ENCODE results near the gene PTPRN2. TPM values are rescaled to one million over a fixed set of nuclear protein-coding genes. Genes with fewer than 3 reads are reported as not detected.

PTPRN2 gene
- polyA plus RNA-seq, 3 donors from 2014 or later = 1.9 to 3.7 (median 2.2) TPM

DNA sequence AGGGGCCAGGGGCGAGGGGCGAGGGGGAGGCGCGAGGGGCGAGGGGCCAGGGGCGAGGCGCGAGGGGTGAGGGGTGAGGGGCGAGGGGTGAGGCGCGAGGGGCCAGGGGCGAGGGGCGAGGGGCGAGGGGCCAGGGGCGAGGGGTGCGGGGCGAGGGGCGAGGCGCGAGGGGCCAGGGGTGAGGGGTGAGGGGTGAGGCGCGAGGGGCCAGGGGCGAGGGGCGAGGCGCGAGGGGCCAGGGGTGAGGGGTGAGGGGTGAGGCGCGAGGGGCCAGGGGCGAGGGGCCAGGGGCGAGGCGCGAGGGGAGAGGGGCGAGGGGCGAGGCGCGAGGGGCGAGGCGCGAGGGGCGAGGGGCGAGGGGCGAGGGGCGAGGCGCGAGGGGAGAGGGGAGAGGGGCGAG, 192.3 kb downstream of the PTPRN2 start:
- Mint-ChIP-seq H3K27me3 (ENCODE audit: low read depth in 3 of 3) (peaks cover 0 to 5% (median 4%) of the 10 kb centered on the region in 3 donors), H3K4me1 (no peaks in the 10 kb centered on the region)

DNA sequence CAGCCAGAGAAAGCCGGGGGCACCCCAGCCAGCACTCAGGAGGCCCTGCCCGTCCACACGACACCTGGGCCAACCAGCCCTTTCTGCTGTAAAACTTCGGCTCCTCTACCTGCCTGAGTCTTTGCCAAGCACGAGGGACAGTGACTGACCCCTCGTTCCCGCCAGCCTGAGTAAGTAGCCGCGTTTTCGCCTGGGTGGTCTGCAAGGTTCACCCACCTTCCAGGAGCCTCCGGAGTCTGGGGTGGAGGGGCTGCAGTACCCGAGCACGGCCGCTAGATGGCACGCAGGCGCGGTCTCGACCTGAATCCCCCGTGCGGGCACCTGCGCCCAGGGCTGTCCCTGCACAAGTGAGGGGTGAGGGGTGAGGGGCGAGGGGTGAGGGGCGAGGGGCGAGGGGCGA, 192.7 kb downstream of the PTPRN2 start:
- DNase-seq = peak in 1 of 3 donors; percentile 4

More for the DNA sequence above, 192.3 kb downstream of the PTPRN2 start:
- no peak overlapping the region for H3K27ac Mint-ChIP-seq
- H3K36me3 Mint-ChIP-seq = no peaks in the 10 kb centered on the region
- H3K9me3 Mint-ChIP-seq = peaks cover 0 to 4% (median 0%) of the 10 kb centered on the region in 6 donors
- H3K4me3 Mint-ChIP-seq = no peak overlapping the region
- DNase-seq = no peak

DNA sequence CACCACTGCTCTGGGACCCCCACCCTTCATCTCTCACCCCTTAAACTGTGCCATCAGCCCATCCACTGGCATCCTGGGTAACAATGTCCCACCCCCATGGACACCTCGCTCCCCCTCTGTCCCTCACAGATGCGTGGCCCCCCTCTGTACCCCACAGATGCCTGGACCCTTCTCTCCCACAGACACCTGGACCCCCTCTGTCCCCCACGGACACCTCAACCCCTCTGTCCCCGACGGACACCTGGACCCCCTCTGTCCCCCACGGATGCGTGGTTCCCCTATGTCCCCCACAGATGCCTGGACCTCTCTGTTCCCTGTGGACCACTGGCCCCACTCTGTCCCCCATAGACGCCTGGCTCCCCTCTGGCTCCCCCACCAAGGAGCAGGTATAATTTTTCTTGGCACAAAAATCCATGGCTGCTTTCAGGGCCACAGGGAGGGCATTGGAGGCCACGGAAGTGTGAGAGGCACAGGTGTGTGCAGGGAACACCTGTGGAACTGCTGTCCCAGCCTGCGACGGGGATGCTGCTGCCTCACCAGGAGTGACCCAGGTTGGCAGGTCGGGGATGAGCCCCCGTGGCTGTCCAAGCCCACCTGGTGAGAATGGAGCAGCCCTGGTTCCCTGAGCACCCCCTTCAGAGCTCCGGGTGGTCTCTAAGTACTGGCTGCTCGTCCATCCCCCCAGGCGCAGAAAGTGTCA, 193.5 kb downstream of the PTPRN2 start:
- H3K4me1 Mint-ChIP-seq = no peaks in the 10 kb centered on the region
- H3K36me3 Mint-ChIP-seq = no peaks in the 10 kb centered on the region
- H3K9me3 Mint-ChIP-seq = peaks cover 0 to 2% (median 0%) of the 10 kb centered on the region in 6 donors

More for the DNA sequence above, 192.7 kb downstream of the PTPRN2 start:
- Mint-ChIP-seq H3K27me3 (ENCODE audit: low read depth in 3 of 3) (peaks cover 0 to 4% (median 2%) of the 10 kb centered on the region in 3 donors), H3K4me3 (no peak overlapping the region), H3K36me3 (no peaks in the 10 kb centered on the region), H3K9me3 (peaks cover 0 to 2% (median 0%) of the 10 kb centered on the region in 6 donors), H3K4me1 (no peaks in the 10 kb centered on the region), H3K27ac (no peak overlapping the region)

DNA sequence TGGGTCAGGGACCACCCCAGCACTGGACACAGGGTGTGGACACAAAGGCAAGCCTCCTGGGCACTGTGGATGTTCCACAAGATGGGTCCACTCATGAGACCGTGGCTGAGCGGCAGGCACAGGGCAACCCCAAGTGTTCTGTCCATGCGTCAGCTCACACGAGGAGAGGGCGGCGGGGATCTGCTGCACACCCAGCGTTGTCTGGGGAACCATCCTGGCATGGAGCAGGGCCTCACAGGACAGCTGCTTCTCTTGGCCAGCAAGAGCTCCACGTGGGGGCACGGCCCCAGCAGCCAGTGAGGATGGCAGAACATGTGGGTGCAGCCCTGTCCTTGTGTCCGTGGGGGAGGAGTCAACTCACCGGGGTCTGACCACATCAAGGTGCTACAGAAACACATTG, 195.4 kb downstream of the PTPRN2 start:
- Mint-ChIP-seq H3K36me3 (no peaks in the 10 kb centered on the region), H3K27me3 (ENCODE audit: low read depth in 3 of 3) (peaks cover 0 to 7% (median 0%) of the 10 kb centered on the region in 3 donors), H3K4me3 (no peak overlapping the region), H3K9me3 (no peaks in the 10 kb centered on the region), H3K27ac (no peak overlapping the region), H3K4me1 (no peaks in the 10 kb centered on the region)
- no peak for DNase-seq

More for the DNA sequence above, 193.5 kb downstream of the PTPRN2 start:
- Mint-ChIP-seq H3K4me3 (no peak overlapping the region), H3K27ac (no peak overlapping the region), H3K27me3 (ENCODE audit: low read depth in 3 of 3) (peaks cover 0 to 2% (median 2%) of the 10 kb centered on the region in 3 donors)
- no peak for DNase-seq

DNA sequence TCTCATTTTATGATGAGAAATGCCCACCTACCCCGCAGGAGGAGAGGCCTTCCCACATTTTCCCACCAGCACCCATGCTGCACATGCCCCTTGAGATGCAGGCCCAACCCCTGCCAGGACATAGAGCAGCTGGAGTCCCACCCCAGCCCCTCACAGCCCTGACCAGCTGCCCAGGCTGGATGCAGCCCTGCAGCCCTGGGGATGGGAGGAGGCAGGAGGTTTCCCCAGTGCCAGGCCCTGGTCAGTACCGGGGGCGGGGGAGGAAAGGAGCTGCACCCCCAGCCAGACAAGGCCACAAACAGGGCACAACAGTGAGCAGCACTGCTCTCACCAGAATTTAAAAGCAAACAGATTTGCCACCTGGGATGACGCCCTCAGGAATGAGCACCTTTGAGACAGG, 196.1 kb downstream of the PTPRN2 start:
- no peaks in the 10 kb centered on the region for H3K4me1 Mint-ChIP-seq
- H3K9me3 Mint-ChIP-seq = no peaks in the 10 kb centered on the region
- H3K4me3 Mint-ChIP-seq = no peak overlapping the region
- H3K27ac Mint-ChIP-seq = no peak overlapping the region
- no peak for DNase-seq
- peaks cover 0 to 7% (median 0%) of the 10 kb centered on the region in 3 donors for H3K27me3 Mint-ChIP-seq (ENCODE audit: low read depth in 3 of 3)
- H3K36me3 Mint-ChIP-seq = no peaks in the 10 kb centered on the region

DNA sequence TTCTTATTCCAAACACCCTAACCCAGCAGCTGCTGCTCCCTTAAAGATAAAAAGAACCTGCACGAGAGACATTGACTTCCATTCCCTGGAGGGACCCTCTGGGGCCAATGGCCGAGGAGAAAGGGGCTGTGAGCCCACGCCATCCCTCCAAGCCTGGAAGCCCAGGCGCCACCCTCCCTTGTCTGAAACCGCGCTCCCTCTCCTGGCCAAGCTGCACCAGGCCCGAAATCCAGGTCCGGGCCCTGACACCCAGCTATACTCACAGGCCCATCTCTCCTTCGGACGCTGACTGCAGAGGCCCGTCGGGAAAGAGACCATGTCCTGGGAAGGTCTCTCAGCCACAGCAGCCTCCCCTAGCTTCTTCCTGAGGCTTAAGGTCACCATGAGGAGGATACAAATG, 196.5 kb downstream of the PTPRN2 start:
- Mint-ChIP-seq H3K9me3 (no peaks in the 10 kb centered on the region), H3K27ac (no peak overlapping the region), H3K4me1 (no peaks in the 10 kb centered on the region), H3K27me3 (ENCODE audit: low read depth in 3 of 3) (peaks cover 0 to 5% (median 0%) of the 10 kb centered on the region in 3 donors), H3K4me3 (no peak overlapping the region), H3K36me3 (no peaks in the 10 kb centered on the region)
- no peak for DNase-seq

DNA sequence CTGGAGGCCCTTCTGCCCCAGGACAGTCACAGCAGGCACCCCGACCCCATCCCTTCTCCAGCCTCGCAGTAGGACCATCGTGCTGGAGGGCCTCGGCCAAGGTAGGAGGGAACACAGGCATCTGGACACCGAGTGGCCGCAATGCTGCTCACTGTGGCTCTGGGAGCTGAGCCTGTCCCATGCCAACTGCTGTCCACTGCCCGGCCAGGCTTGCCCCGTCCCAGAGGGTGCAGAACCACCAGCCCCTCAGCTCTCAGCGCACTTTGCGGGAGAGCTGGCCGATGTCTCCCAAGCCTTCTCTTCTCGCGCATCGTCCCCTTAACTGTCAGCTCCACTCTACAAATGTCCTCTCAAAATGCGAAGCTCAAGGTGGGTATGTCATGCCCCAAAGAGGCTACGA, 197.2 kb downstream of the PTPRN2 start:
- Mint-ChIP-seq H3K4me3 (no peak overlapping the region), H3K36me3 (no peaks in the 10 kb centered on the region), H3K27ac (no peak overlapping the region), H3K27me3 (ENCODE audit: low read depth in 3 of 3) (peaks cover 0 to 5% (median 0%) of the 10 kb centered on the region in 3 donors), H3K4me1 (no peaks in the 10 kb centered on the region), H3K9me3 (no peaks in the 10 kb centered on the region)
- no peak for DNase-seq

DNA sequence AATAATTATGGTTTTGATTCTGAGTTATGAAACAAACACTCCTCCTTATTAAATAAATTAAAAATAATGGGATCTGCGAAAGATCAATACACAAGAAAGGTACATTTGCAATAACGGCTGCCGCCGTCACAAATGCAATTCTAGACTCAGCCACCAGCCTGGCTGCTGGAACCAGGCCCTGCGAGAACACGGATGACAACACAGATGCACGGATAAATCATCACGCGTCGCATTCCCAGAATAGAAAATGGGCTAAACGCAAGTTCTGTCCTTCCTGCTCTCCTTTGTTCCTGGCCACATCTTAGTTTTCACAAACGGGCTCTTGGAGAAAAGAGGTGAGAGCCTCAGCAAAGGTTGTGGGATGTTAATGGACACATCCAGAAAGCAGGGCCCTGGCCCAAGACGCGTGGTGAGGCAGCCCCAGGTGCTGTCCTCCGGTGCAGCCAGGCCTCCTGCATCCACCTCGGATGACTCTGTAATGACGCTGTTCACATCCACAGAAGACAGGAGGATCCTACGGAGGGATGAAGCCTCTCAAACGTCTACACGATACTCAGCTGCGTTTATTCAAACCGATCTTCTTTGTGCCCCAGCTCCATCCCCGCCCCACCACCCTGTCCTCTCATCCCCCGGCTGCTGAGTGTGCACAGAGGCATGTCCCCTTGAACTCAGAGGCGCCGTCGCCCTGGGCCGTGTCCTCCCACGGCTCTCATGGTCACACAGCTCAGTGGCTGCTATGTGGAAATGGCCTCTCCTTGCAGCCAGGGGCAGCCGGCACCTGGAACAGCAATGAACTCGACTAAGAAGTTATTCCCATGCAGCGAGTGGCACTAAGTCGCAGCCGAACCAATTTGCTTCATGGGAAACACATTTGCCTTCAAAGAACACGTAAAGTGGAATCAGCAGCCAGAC, 197.9 kb downstream of the PTPRN2 start:
- H3K9me3 Mint-ChIP-seq = no peaks in the 10 kb centered on the region
- H3K27ac Mint-ChIP-seq = no peak overlapping the region
- no peak for DNase-seq
- no peak overlapping the region for H3K4me3 Mint-ChIP-seq
- no peaks in the 10 kb centered on the region for H3K4me1 Mint-ChIP-seq
- peaks cover 0 to 5% (median 0%) of the 10 kb centered on the region in 3 donors for H3K27me3 Mint-ChIP-seq (ENCODE audit: low read depth in 3 of 3)
- no peaks in the 10 kb centered on the region for H3K36me3 Mint-ChIP-seq

DNA sequence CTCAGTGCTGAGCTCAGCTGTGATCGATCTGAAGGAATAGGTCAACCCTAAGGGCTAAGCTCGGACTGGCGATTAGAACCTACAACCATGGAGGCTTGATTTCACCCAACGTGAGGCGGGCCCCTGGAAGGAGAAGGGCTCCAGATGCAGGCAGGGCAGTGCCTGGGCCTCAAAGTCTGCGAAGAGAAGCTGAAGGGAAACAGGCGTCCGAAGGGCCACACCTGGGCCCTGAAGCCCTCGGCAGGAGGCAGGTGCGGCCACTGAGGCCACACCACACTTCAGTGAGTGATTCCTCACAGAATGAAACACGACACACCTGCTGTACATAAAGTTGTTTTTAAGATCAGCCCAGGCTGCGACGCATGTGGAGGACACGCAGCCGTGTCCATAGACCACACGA, 198.7 kb downstream of the PTPRN2 start:
- no peak for DNase-seq
- Mint-ChIP-seq H3K27me3 (ENCODE audit: low read depth in 3 of 3) (peaks cover 0 to 5% (median 1%) of the 10 kb centered on the region in 3 donors), H3K4me1 (no peaks in the 10 kb centered on the region), H3K36me3 (no peaks in the 10 kb centered on the region), H3K9me3 (no peaks in the 10 kb centered on the region), H3K27ac (no peak overlapping the region), H3K4me3 (no peak overlapping the region)

DNA sequence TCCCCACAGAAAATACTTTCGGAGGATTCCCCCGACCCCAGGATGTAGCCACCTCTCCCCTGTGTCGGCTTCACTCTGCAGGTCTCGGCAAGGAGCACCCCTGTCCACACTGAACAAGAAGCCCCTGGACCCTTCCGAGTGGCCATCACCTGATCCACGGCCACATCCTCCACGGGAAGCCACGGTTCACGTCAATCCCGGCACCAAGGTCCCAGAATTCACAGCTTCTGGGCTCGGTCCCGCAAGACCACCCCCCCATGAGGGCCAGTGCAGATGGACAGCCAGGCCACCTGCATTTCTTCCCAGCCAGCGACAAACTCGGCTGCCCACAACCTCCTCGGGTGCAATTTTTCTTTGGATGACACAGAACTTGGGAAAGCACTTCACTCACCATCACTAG, 199.6 kb downstream of the PTPRN2 start:
- H3K9me3 Mint-ChIP-seq = no peaks in the 10 kb centered on the region
- no peaks in the 10 kb centered on the region for H3K4me1 Mint-ChIP-seq
- peaks cover 0 to 5% (median 1%) of the 10 kb centered on the region in 3 donors for H3K27me3 Mint-ChIP-seq (ENCODE audit: low read depth in 3 of 3)
- no peak overlapping the region for H3K27ac Mint-ChIP-seq
- no peak overlapping the region for H3K4me3 Mint-ChIP-seq
- DNase-seq = no peak
- H3K36me3 Mint-ChIP-seq = no peaks in the 10 kb centered on the region

DNA sequence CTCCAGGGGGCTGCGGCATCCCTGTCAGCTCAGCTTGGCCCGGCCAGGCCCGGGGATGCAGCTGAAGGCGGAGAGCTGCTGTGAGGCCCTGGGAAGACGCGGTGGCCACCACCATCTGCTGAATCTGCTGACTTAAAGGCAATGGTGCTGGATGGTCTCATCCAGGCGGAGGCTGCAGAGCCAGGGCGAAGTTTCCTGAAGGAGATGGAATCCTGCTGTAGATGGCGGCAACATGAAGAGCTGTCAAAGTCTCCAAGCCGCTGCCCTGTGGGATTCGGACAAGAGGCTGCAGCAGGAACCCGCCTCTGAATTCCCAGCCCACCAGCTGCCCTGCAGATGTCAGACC, 200.1 kb downstream of the PTPRN2 start:
- H3K9me3 Mint-ChIP-seq = no peaks in the 10 kb centered on the region
- no peak for DNase-seq
- H3K27me3 Mint-ChIP-seq (ENCODE audit: low read depth in 3 of 3) = peaks cover 0 to 5% (median 1%) of the 10 kb centered on the region in 3 donors
- no peak overlapping the region for H3K27ac Mint-ChIP-seq
- no peak overlapping the region for H3K4me3 Mint-ChIP-seq
- H3K36me3 Mint-ChIP-seq = no peaks in the 10 kb centered on the region
- H3K4me1 Mint-ChIP-seq = no peaks in the 10 kb centered on the region

DNA sequence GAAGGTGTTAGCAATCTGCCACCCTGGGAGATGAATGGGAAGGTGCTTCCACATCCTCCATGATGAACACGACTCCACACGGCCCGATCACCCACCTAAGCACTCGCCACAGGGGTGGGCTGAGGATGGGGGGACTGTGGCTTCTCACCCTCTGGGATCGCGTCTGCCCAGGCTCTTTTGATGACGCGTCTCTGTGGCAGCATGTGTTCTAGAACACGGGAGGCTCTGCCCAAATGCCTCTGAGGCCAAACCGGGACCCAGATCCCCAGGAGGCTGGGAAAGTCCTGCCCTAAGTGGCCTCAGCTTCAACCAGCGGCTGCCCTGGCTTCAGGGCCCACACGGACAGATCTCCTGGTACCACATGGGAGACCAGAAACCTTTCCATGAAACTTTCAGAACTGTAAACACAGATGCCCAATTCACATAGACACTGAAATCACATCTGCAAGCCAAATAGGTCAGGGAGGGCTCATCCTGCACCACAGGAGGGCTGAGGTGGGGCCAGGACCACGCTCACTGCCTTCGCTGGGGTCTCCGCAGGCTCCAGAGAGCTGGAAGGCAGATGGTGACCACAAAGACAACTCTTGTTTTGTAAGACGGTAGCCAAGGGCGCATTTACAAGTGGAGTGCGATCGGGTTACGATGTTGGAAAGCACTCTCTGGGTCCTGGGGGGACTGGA, 200.6 kb downstream of the PTPRN2 start:
- H3K27ac Mint-ChIP-seq = no peak overlapping the region
- no peaks in the 10 kb centered on the region for H3K36me3 Mint-ChIP-seq
- DNase-seq = no peak
- no peaks in the 10 kb centered on the region for H3K9me3 Mint-ChIP-seq
- H3K4me3 Mint-ChIP-seq = no peak overlapping the region
- peaks cover 0 to 5% (median 1%) of the 10 kb centered on the region in 3 donors for H3K27me3 Mint-ChIP-seq (ENCODE audit: low read depth in 3 of 3)
- H3K4me1 Mint-ChIP-seq = no peaks in the 10 kb centered on the region

DNA sequence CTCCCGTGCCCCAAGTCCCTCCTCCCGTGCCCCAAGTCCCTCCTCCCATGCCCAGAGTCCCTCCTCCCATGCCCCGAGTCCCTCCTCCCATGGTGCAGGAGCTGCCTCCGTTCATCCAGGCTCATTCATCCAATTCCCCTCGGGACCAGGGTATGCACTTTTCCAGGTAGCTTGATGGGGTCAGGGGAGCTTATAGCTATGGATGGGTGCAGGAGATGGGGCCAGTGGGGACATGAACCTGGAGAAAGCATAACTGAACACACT, 201.3 kb downstream of the PTPRN2 start:
- Mint-ChIP-seq H3K27me3 (ENCODE audit: low read depth in 3 of 3) (peaks cover 0 to 5% (median 1%) of the 10 kb centered on the region in 3 donors), H3K4me3 (no peak overlapping the region), H3K9me3 (no peaks in the 10 kb centered on the region), H3K36me3 (no peaks in the 10 kb centered on the region), H3K27ac (no peak overlapping the region), H3K4me1 (no peaks in the 10 kb centered on the region)
- no peak for DNase-seq
